ENCODE results near the gene SLC25A41.

The SLC25A41 gene

GRCh38 chr19:6460099-6460884 is 26.7 kb upstream of the SLC25A41 start:
- DNase-seq (ENCODE audit: low read depth): peak; percentile 92

GRCh38 chr19:6459262-6460098 is 25.9 kb upstream of the SLC25A41 start, which contains the start of gene SLC25A23:
Gene SLC25A23 (minus strand): TSS chr19:6459792. CDS start chr19:6459628, 164 bp downstream.
- peak; percentile 51 for DNase-seq (ENCODE audit: low read depth)

- DNase-seq (ENCODE audit: low read depth): no peak
These were observed 25.2 kb upstream of the SLC25A41 start for GRCh38 chr19:6458695-6459261.

GRCh38 chr19:6457958-6458694 is 24.6 kb upstream of the SLC25A41 start:
- no peak for DNase-seq (ENCODE audit: low read depth)

- no peak for DNase-seq (ENCODE audit: low read depth)
These were observed 22.4 kb upstream of the SLC25A41 start for GRCh38 chr19:6455924-6456323.

- no peak for DNase-seq (ENCODE audit: low read depth)
These were observed 20.5 kb upstream of the SLC25A41 start for GRCh38 chr19:6453951-6454565.

GRCh38 chr19:6452899-6453298 is 19.3 kb upstream of the SLC25A41 start:
- no peak for DNase-seq (ENCODE audit: low read depth)

- DNase-seq (ENCODE audit: low read depth): no peak
These were observed 18.7 kb upstream of the SLC25A41 start for GRCh38 chr19:6452223-6452614.

GRCh38 chr19:6451583-6452222 is 18.1 kb upstream of the SLC25A41 start:
- no peak for DNase-seq (ENCODE audit: low read depth)

GRCh38 chr19:6450166-6450565 is 16.6 kb upstream of the SLC25A41 start:
- DNase-seq (ENCODE audit: low read depth): no peak

GRCh38 chr19:6448045-6448444 is 14.5 kb upstream of the SLC25A41 start:
- no peak for DNase-seq (ENCODE audit: low read depth)

- no peak for DNase-seq (ENCODE audit: low read depth)
These were observed 12.9 kb upstream of the SLC25A41 start for GRCh38 chr19:6446452-6446851.

GRCh38 chr19:6443986-6444385 is 10.4 kb upstream of the SLC25A41 start:
- no peak for DNase-seq (ENCODE audit: low read depth)

- DNase-seq (ENCODE audit: low read depth): no peak
These were observed 8.6 kb upstream of the SLC25A41 start for GRCh38 chr19:6442087-6442688.

GRCh38 chr19:6440905-6441304 is 7.3 kb upstream of the SLC25A41 start:
- no peak for DNase-seq (ENCODE audit: low read depth)

GRCh38 chr19:6439743-6440142 is 6.2 kb upstream of the SLC25A41 start:
- no peak for DNase-seq (ENCODE audit: low read depth)

GRCh38 chr19:6433165-6433564 is 398 bp downstream of the SLC25A41 start:
- no peak for DNase-seq (ENCODE audit: low read depth)

- no peak for DNase-seq (ENCODE audit: low read depth)
These were observed 1.7 kb downstream of the SLC25A41 start for GRCh38 chr19:6431891-6432290.

- DNase-seq (ENCODE audit: low read depth): no peak
These were observed 3.9 kb downstream of the SLC25A41 start for GRCh38 chr19:6429419-6430221.
